ENCODE data around the gene CDKAL1.

Gene CDKAL1

DNA sequence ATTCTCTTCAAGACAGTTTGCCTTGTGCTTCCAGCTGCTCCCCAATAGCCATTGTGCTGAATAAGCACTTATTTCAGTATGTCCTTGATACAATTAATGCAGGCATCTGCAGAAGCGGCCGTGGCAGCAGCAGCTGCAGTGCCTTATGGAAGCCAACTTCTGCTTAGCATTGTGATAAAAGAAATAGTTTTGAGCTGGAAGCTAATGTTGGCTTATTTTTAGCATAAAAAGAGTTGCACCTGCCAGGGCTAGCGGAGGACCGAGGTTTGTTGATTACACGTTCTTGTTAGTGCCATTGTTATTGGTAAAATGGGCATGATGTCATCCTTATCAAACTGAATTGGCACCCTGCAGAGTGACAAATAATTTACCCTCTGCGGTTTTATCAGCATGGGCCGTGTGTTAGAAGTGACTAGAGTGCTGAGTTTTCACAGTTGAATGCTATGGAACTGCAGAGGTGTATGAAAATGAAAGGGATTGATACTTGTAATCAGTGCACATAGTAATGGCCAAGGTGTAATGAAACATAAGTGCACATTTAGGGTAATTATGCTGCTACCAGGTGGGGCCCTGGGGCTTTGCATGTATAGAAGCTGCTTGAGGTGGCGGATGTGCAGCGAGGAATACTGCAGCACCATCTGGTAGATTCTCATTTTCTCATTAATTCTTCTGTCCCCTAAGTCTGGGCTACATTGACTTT is 334.3 kb downstream of the CDKAL1 start:
- no peaks in the 10 kb centered on the region for H3K36me3 ChIP-seq (ENCODE audit: control insufficient read depth, insufficient read depth, low read length)
- no peak for DNase-seq (ENCODE audit: low read depth, low spot score)
- no peaks in the 10 kb centered on the region for H3K9me3 ChIP-seq (ENCODE audit: control insufficient read depth, insufficient read depth, low read length)
- no peak overlapping the region for H3K4me3 ChIP-seq (ENCODE audit: low read length)
- H3K27me3 ChIP-seq (ENCODE audit: control insufficient read depth, insufficient read depth, low read length), result no peaks in the 10 kb centered on the region
- whole genome bisulfite sequencing (ENCODE audit: insufficient coverage, insufficient read length), result no CpG with 5 or more reads among the region's 9 CpGs
- no peaks in the 10 kb centered on the region; the same call in 1 of the 2 replicates for H3K4me1 ChIP-seq (ENCODE audit: control insufficient read depth, insufficient read depth, low read length)
- no peak overlapping the region for H3K27ac ChIP-seq (ENCODE audit: low read length)

DNA sequence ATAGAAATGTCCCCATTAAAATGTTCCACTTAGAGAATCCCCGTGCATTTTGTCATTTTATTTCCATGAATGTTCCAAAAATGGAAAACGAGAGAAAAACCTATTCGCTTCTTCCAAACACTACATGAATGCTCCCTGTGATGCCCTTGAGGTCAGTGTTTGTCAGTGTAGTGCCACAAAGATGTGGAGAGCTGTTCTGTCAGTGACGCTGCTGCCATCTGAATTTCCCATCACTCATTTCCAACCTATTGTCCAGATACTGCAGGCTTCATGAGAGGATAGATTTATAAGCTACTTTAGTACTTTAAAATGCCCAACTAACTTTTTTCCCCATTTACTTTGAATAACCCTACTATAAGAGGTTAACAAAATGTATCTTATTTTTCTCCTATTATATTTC is 335.8 kb downstream of the CDKAL1 start:
- Histone ChIP-seq H3K27me3 (ENCODE audit: control insufficient read depth, insufficient read depth, low read length) (no peaks in the 10 kb centered on the region), H3K36me3 (ENCODE audit: control insufficient read depth, insufficient read depth, low read length) (no peaks in the 10 kb centered on the region), H3K9me3 (ENCODE audit: control insufficient read depth, insufficient read depth, low read length) (no peaks in the 10 kb centered on the region), H3K4me3 (ENCODE audit: low read length) (no peak overlapping the region), H3K27ac (ENCODE audit: low read length) (no peak overlapping the region), H3K4me1 (ENCODE audit: control insufficient read depth, insufficient read depth, low read length) (no peaks in the 10 kb centered on the region; the same call in 1 of the 2 replicates)
- no CpG with 5 or more reads among the region's 4 CpGs for WGBS (ENCODE audit: insufficient coverage, insufficient read length)
- no peak for DNase-seq (ENCODE audit: low read depth, low spot score)

DNA sequence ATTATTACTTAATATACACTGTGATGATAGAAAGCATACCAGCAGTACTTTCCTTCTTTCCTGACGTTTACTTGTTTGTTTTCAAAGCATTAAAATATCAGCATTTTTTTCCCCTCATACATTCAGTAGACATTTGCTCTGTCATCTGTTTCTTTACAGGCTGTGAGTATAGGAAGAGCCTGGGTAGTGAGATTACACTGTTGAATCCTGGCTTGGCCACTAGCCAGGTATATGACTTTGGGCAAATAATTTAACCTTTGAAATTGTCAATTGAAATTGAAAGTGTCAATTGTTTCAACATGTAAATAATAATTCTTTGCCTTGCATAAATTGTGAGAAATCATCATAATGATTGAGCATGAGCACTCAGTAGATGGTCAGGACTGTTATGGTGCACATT is 336.2 kb downstream of the CDKAL1 start:
- H3K4me3 ChIP-seq (ENCODE audit: low read length), result no peak overlapping the region
- H3K36me3 ChIP-seq (ENCODE audit: control insufficient read depth, insufficient read depth, low read length), result no peaks in the 10 kb centered on the region
- H3K27me3 ChIP-seq (ENCODE audit: control insufficient read depth, insufficient read depth, low read length), result no peaks in the 10 kb centered on the region
- WGBS (ENCODE audit: insufficient coverage, insufficient read length), result no CpG with 5 or more reads among the region's 1 CpG
- no peak for DNase-seq (ENCODE audit: low read depth, low spot score)
- H3K4me1 ChIP-seq (ENCODE audit: control insufficient read depth, insufficient read depth, low read length), result no peaks in the 10 kb centered on the region; the same call in 1 of the 2 replicates
- no peaks in the 10 kb centered on the region for H3K9me3 ChIP-seq (ENCODE audit: control insufficient read depth, insufficient read depth, low read length)
- H3K27ac ChIP-seq (ENCODE audit: low read length), result no peak overlapping the region

DNA sequence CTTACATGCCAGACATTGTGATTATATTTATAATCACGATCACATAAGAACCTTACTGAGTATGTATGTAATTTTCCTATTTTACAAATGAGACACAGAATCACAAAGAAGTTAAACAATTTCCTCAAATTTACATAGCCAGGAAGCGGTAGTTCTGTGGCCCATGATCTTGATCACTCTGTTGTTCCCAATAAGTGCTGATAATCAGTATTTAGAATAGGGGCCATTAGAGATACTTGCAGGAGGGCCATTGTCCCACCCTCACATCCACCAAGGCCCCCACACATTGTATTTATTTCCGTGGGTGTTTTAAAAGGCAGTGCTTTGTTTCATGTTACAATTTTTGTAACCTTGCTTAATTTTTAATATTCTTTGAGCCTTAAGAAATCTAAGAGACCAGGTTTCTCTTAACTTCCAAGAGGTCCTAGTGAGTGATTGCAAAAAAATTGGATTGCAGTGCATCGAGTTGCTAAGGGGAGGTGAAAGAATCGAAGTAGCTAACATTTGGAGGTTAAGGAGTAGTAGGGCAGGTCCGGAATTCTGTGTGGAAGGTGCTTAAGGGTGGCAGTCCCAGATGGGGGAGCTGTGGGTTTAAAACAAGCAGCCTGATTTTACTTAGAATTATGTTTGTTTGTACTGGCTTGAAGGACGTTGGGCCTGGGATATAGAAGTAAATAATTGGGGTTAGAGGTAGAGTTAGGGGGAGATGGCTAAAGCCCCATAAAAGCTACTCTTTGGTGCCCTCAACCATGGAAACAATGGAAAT is 339.4 kb downstream of the CDKAL1 start:
- Histone ChIP-seq H3K27me3 (ENCODE audit: control insufficient read depth, insufficient read depth, low read length) (no peaks in the 10 kb centered on the region), H3K27ac (ENCODE audit: low read length) (no peak overlapping the region), H3K4me1 (ENCODE audit: control insufficient read depth, insufficient read depth, low read length) (peaks cover 3% of the 10 kb centered on the region; the same call in 1 of the 2 replicates), H3K9me3 (ENCODE audit: control insufficient read depth, insufficient read depth, low read length) (no peaks in the 10 kb centered on the region), H3K4me3 (ENCODE audit: low read length) (no peak overlapping the region), H3K36me3 (ENCODE audit: control insufficient read depth, insufficient read depth, low read length) (no peaks in the 10 kb centered on the region)
- WGBS (ENCODE audit: insufficient coverage, insufficient read length), result 100% methylated on average over 1 of the region's 7 CpGs
- no peak for DNase-seq (ENCODE audit: low read depth, low spot score)

DNA sequence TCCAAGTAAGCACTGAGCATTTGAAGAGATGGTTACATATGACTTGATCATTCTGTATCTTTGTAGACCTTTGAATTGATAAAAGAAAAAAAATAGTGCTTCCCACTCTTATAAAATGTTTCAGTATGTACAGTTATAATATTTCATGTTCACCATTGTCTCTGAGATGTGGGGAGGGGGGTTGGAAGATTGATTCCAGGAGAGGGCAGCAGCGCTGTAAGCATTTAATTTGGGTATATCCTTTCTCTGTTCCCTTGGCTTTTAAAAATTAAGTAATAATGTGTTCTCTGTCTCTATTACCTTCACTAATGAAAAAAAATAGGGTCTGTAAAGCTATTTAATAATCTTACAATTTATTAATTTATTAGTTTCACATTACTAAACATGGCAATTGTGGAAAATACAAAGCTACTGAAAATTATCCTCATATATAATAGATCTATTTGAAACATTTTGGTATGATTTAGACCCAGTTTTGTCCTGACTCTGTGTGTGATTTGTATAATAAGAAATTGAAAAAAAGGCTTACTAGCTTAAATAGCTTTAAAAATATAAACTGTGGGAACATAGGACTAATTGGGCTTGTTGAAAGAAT is 341.2 kb downstream of the CDKAL1 start:
- Histone ChIP-seq H3K4me3 (ENCODE audit: low read length) (no peak overlapping the region), H3K27ac (ENCODE audit: low read length) (no peak overlapping the region), H3K9me3 (ENCODE audit: control insufficient read depth, insufficient read depth, low read length) (no peaks in the 10 kb centered on the region), H3K36me3 (ENCODE audit: control insufficient read depth, insufficient read depth, low read length) (no peaks in the 10 kb centered on the region), H3K4me1 (ENCODE audit: control insufficient read depth, insufficient read depth, low read length) (peaks cover 3% of the 10 kb centered on the region; the same call in 1 of the 2 replicates), H3K27me3 (ENCODE audit: control insufficient read depth, insufficient read depth, low read length) (no peaks in the 10 kb centered on the region)
- DNase-seq (ENCODE audit: low read depth, low spot score), result no peak
- no CpG with 5 or more reads among the region's 1 CpG for WGBS (ENCODE audit: insufficient coverage, insufficient read length)

DNA sequence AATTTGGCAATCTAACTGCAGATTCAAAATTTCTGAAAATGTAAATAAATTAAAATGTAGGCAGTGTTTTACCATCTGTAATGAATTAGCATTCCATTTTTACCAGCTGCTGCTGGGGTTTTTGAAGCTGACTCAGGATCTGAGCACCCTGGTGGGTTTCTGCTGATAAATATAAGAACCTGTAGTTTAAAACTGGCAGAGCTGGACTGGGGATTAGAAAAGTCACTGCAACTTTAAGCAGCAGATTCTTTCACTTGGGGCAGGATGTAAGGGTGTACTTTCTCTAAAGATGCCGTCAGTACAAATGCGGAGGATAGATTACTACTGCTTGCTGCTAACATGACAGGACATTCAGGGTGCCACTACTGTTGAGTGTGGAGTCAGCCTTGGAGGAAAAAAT is 341.8 kb downstream of the CDKAL1 start:
- Histone ChIP-seq H3K4me1 (ENCODE audit: control insufficient read depth, insufficient read depth, low read length) (peaks cover 3% of the 10 kb centered on the region; the same call in 1 of the 2 replicates), H3K27ac (ENCODE audit: low read length) (no peak overlapping the region), H3K36me3 (ENCODE audit: control insufficient read depth, insufficient read depth, low read length) (no peaks in the 10 kb centered on the region), H3K4me3 (ENCODE audit: low read length) (no peak overlapping the region), H3K9me3 (ENCODE audit: control insufficient read depth, insufficient read depth, low read length) (no peaks in the 10 kb centered on the region), H3K27me3 (ENCODE audit: control insufficient read depth, insufficient read depth, low read length) (no peaks in the 10 kb centered on the region)
- WGBS (ENCODE audit: insufficient coverage, insufficient read length), result no CpG with 5 or more reads among the region's 2 CpGs
- DNase-seq (ENCODE audit: low read depth, low spot score), result no peak

DNA sequence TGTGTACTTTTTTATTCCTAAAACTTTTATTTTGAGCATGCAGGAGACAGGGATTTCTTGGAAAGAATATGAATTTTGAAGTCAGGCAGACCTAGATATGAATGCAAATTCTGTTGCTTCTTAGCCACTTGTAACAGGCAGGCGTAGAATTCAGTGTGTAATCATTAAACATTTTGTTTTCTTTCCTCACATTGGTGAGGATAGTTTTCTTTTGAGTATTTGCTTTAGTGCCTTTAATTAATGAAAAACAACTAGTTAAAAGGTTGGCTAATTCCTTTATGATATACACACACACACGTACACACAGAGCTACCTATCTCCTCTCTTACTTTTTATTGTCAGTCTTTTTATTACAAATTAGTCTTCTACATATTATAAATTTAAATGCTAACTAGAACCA is 342.3 kb downstream of the CDKAL1 start:
- no peak for DNase-seq (ENCODE audit: low read depth, low spot score)
- no peak overlapping the region for H3K27ac ChIP-seq (ENCODE audit: low read length)
- H3K4me1 ChIP-seq (ENCODE audit: control insufficient read depth, insufficient read depth, low read length), result peaks cover 3% of the 10 kb centered on the region; the same call in 1 of the 2 replicates
- H3K36me3 ChIP-seq (ENCODE audit: control insufficient read depth, insufficient read depth, low read length), result no peaks in the 10 kb centered on the region
- no peak overlapping the region for H3K4me3 ChIP-seq (ENCODE audit: low read length)
- no peaks in the 10 kb centered on the region for H3K27me3 ChIP-seq (ENCODE audit: control insufficient read depth, insufficient read depth, low read length)
- no CpG with 5 or more reads among the region's 2 CpGs for WGBS (ENCODE audit: insufficient coverage, insufficient read length)
- H3K9me3 ChIP-seq (ENCODE audit: control insufficient read depth, insufficient read depth, low read length), result no peaks in the 10 kb centered on the region

DNA sequence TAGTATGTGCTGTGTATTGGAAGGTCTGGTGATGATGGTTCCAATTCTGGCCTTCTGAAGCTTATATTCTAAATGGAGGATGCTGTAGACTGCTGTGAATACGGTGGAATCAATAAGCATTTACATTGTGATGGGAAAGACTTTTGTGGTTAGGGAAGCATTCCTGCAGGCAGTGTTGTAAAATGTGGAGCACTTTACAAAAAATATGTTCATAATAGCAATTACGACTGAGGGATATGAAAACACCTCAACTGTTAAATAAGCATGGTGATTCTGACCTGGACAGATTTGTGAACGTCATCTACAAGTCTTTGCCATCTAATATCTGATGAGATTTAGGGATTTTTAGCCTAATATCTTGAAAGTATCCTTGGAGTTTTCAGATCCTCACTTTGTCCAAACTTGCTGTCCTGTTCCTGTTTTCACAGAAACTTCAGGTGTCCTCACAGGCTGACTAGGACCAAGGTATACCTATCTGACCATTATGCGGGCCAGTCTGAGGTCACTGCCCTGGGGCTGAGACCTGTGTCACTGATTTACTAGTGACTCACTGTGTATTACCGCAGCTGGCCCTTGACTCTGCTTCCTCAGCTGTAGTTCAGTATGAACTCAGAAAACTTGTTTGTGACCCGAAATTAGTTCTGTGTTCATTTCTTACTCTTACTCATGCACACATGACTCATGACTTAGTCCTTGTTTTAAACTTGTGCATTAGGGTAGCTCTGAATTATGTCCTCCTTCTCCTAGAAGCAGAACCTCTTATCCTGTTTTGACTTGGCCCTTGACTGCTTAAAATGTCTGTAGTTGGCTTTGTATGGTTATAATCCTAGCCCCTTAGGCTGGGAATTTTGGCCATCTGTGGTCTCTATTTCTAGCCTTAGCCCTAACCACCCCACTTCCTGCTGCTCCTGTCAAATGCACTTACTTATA is 343.0 kb downstream of the CDKAL1 start:
- WGBS (ENCODE audit: insufficient coverage, insufficient read length), result no CpG with 5 or more reads among the region's 6 CpGs
- no peak for DNase-seq (ENCODE audit: low read depth, low spot score)
- Histone ChIP-seq H3K9me3 (ENCODE audit: control insufficient read depth, insufficient read depth, low read length) (no peaks in the 10 kb centered on the region), H3K27me3 (ENCODE audit: control insufficient read depth, insufficient read depth, low read length) (no peaks in the 10 kb centered on the region), H3K4me3 (ENCODE audit: low read length) (no peak overlapping the region), H3K27ac (ENCODE audit: low read length) (no peak overlapping the region), H3K36me3 (ENCODE audit: control insufficient read depth, insufficient read depth, low read length) (no peaks in the 10 kb centered on the region), H3K4me1 (ENCODE audit: control insufficient read depth, insufficient read depth, low read length) (peaks cover 5% of the 10 kb centered on the region; the same call in 1 of the 2 replicates)

DNA sequence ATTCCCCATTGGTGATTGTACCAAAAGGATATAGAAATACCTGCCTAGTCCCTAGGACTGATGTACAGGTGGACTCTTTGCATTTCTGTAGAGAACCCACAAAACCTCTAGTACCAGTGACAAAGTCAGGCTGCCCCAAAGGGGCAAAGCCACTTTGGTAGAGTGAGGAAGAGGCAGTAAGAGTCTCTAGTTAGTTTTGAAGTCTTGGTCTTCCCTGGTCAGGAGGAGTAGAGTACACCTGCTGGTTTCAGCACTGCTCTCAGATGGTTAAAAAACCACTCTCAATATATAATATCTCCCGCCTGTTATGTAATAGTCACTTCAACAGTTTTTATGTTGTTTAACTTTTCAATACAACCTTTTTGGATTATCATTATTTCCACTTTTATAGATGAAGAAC is 344.9 kb downstream of the CDKAL1 start:
- H3K27me3 ChIP-seq (ENCODE audit: control insufficient read depth, insufficient read depth, low read length), result no peaks in the 10 kb centered on the region
- H3K9me3 ChIP-seq (ENCODE audit: control insufficient read depth, insufficient read depth, low read length), result no peaks in the 10 kb centered on the region
- no CpG with 5 or more reads among the region's 1 CpG for WGBS (ENCODE audit: insufficient coverage, insufficient read length)
- H3K36me3 ChIP-seq (ENCODE audit: control insufficient read depth, insufficient read depth, low read length), result no peaks in the 10 kb centered on the region
- peaks cover 5% of the 10 kb centered on the region; the same call in 1 of the 2 replicates for H3K4me1 ChIP-seq (ENCODE audit: control insufficient read depth, insufficient read depth, low read length)
- H3K4me3 ChIP-seq (ENCODE audit: low read length), result no peak overlapping the region
- DNase-seq (ENCODE audit: low read depth, low spot score), result no peak
- no peak overlapping the region for H3K27ac ChIP-seq (ENCODE audit: low read length)

DNA sequence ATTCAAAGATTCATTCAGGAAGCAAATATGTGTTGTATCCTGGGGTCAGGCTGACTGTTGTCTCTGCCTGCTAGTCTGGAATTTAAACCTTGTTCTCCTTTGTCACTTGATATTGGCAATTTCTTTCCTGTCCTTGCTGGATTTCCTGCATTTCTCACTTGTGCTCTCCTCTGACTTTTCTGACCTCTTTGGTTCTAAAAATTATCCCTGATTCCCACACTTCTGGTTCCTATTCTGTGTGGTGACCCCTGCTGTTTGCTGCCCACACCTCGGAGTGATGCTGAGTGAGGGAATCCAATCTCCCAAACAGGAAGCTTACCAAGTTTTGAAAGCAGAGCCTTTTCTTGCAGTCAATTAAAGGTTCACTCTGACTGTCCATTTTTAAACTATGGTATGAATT is 345.3 kb downstream of the CDKAL1 start:
- Histone ChIP-seq H3K27me3 (ENCODE audit: control insufficient read depth, insufficient read depth, low read length) (no peaks in the 10 kb centered on the region), H3K4me3 (ENCODE audit: low read length) (no peak overlapping the region), H3K27ac (ENCODE audit: low read length) (no peak overlapping the region), H3K4me1 (ENCODE audit: control insufficient read depth, insufficient read depth, low read length) (peaks cover 5% of the 10 kb centered on the region; the same call in 1 of the 2 replicates), H3K36me3 (ENCODE audit: control insufficient read depth, insufficient read depth, low read length) (no peaks in the 10 kb centered on the region), H3K9me3 (ENCODE audit: control insufficient read depth, insufficient read depth, low read length) (no peaks in the 10 kb centered on the region)
- WGBS (ENCODE audit: insufficient coverage, insufficient read length), result no CpG with 5 or more reads among the region's 1 CpG
- no peak for DNase-seq (ENCODE audit: low read depth, low spot score)

Measured in iPS DF 6.9 (cell line).